Measurements from ENCODE around the gene ZC3H15. TPM values are rescaled to one million over a fixed set of nuclear protein-coding genes. Genes with fewer than 3 reads are reported as not detected.

ZC3H15 gene
- 104 TPM for polyA plus RNA-seq (2012; ENCODE audit: insufficient read length, low read depth)

DNA sequence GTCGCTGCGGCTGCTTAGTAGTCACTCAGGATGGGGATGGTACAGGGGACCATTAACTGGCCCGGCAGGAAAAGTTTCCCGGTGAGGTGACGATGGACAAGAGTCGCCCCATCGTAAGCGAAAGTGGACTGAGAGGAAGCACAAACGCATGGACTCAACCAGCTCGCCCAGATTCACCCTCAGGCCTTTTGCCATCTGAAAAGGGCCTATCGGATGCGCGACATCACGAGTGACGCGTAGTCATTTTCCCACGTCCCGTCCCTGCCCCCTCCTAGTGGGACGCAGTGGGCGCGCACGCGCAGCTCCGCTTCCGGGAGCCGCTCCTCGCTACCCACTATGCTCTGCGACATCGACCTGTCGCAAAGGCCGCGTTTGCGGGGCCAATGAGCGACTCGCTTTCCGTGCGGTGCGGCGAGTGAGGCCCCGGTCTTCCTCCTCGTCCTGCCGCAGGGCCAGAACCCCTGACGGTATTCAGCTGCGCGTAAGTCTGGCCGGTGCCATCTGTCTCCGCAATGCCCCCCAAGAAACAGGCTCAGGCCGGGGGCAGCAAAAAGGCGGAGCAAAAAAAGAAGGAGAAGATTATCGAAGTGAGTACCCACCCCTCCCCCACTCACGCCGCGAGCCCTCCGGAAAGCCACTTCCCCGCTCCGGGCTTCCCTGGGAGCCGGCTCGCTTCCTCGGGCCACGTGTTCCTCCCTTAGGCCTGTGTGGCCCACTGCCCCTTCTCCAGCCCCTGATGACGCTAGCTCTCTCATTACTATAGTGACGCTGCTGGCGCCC, at the start of gene ZC3H15:
Gene ZC3H15, plus strand, starts transcription at position 390 of the 780 bp plus-strand sequence. Its CDS starts 123 bp downstream, at position 513.
- TF ChIP-seq POLR2AphosphoS5 (IDR thresholded peaks at IDR 0.05; ENCODE audit: low read depth, low read length) (peak; percentile 92), SIN3A (IDR thresholded peaks at IDR 0.05; ENCODE audit: borderline replicate concordance, insufficient read depth, low read length) (peak; percentile 79; the same call in 1 of the 2 replicates), TAF1 (IDR thresholded peaks at IDR 0.05; ENCODE audit: borderline replicate concordance, insufficient read depth, low read length) (peak; percentile 74; the same call in 1 of the 2 replicates), FOXP2 (optimal IDR thresholded peaks at IDR 0.05; ENCODE audit: borderline replicate concordance, extremely low read depth, extremely low read length, insufficient read depth) (peak; percentile 91)
- TF ChIP-seq, protein P1, sequence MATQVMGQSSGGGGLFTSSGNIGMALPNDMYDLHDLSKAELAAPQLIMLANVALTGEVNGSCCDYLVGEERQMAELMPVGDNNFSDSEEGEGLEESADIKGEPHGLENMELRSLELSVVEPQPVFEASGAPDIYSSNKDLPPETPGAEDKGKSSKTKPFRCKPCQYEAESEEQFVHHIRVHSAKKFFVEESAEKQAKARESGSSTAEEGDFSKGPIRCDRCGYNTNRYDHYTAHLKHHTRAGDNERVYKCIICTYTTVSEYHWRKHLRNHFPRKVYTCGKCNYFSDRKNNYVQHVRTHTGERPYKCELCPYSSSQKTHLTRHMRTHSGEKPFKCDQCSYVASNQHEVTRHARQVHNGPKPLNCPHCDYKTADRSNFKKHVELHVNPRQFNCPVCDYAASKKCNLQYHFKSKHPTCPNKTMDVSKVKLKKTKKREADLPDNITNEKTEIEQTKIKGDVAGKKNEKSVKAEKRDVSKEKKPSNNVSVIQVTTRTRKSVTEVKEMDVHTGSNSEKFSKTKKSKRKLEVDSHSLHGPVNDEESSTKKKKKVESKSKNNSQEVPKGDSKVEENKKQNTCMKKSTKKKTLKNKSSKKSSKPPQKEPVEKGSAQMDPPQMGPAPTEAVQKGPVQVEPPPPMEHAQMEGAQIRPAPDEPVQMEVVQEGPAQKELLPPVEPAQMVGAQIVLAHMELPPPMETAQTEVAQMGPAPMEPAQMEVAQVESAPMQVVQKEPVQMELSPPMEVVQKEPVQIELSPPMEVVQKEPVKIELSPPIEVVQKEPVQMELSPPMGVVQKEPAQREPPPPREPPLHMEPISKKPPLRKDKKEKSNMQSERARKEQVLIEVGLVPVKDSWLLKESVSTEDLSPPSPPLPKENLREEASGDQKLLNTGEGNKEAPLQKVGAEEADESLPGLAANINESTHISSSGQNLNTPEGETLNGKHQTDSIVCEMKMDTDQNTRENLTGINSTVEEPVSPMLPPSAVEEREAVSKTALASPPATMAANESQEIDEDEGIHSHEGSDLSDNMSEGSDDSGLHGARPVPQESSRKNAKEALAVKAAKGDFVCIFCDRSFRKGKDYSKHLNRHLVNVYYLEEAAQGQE (IDR thresholded peaks at IDR 0.05; ENCODE audit: insufficient read depth in 1 of 2, low read depth in 2 of 2, low read length in 2 of 2), result peak in 1 of 2 experiments; percentile 41; a peak in 1 of 4 replicates

DNA sequence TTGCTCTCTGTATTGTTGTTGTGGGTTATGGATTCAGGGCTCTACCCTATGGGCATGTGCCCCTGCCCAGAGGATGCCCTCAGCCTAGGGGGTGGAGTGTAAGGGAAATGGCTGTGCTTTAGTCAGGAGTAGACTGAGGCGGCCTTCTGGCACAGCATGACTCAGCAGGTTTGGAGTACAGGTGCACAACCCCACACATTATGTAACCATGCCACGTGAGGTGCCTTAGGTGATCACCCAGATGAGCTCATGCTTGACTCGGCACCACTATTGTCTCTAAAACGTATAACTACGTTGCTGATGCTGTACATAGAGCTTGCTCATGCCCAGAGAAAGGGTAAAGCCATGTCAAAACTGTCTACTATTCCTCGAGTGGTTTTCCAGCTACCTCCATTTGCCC, 48.3 kb upstream of the ZC3H15 start:
- TF ChIP-seq FOXP2 (optimal IDR thresholded peaks at IDR 0.05; ENCODE audit: borderline replicate concordance, extremely low read depth, extremely low read length, insufficient read depth) (no peak), POLR2AphosphoS5 (IDR thresholded peaks at IDR 0.05; ENCODE audit: low read depth, low read length) (no peak), TAF1 (IDR thresholded peaks at IDR 0.05; ENCODE audit: borderline replicate concordance, insufficient read depth, low read length) (no peak), SIN3A (IDR thresholded peaks at IDR 0.05; ENCODE audit: borderline replicate concordance, insufficient read depth, low read length) (no peak)
- TF ChIP-seq, protein P1 (IDR thresholded peaks at IDR 0.05; ENCODE audit: insufficient read depth in 1 of 2, low read depth in 2 of 2, low read length in 2 of 2), result no peak

DNA sequence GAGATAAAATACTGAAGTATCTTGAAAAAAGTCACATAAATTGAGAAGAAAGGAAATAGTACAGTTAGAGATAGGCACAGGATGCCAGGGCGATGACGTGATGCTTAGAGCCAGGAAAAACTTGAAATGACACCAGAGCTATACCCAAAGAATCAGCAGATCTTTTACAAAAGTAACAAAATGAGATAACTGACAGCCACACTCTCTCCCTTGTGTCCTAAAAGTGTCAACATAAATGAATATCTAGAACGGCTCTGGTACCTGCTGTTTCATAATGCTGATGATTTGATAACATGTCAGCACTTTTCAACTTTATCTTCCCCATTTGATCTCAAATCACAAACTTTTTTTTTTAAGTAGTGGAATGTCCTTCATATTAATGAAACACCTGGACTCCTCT, 45.6 kb upstream of the ZC3H15 start:
- TF ChIP-seq SIN3A (IDR thresholded peaks at IDR 0.05; ENCODE audit: borderline replicate concordance, insufficient read depth, low read length), result no peak

DNA sequence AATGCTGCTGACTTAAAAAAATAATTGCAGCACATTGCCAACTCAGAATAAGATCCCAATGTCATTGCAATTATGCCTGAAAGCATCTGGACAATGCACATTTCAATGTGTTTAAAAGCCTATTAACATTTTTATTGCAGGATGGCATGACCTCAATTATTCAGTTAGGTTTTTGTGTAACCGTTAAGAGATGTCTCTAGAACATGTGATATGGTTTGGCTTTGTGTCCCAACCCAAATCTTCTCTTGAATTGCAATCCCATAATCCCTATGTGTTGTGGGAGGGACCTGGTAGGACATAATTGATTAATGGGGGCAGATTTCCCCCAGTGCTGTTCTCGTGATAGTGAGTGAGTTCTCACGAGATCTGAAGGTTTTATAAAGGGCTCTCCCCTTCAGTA, 43.2 kb upstream of the ZC3H15 start:
- TF ChIP-seq POLR2AphosphoS5 (IDR thresholded peaks at IDR 0.05; ENCODE audit: low read depth, low read length), result no peak
- no peak for TF ChIP-seq SIN3A (IDR thresholded peaks at IDR 0.05; ENCODE audit: borderline replicate concordance, insufficient read depth, low read length)
- TF ChIP-seq TAF1 (IDR thresholded peaks at IDR 0.05; ENCODE audit: borderline replicate concordance, insufficient read depth, low read length), result no peak
- TF ChIP-seq, protein P1 (IDR thresholded peaks at IDR 0.05; ENCODE audit: insufficient read depth in 1 of 2, low read depth in 2 of 2, low read length in 2 of 2), result no peak
- no peak for TF ChIP-seq FOXP2 (optimal IDR thresholded peaks at IDR 0.05; ENCODE audit: borderline replicate concordance, extremely low read depth, extremely low read length, insufficient read depth)

DNA sequence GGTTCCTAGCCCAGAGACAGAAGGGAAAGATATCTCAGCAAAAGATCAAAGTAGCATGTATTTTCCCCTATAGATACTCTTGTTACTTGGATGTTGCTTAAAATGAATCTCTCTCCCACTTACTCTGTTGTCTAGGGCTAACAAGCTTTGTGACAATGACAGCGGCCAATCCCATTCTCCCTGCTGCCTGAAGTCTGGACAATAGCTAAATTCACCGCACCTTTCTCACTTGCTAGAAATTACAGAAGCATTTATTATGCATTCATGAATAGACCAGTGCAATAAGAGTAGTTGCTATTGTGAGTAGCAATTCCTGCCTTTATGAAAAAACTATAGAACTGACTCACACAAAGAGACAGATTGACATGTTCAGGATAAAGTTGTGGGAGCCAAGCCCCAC, 42.2 kb upstream of the ZC3H15 start:
- TF ChIP-seq FOXP2 (optimal IDR thresholded peaks at IDR 0.05; ENCODE audit: borderline replicate concordance, extremely low read depth, extremely low read length, insufficient read depth) (no peak), POLR2AphosphoS5 (IDR thresholded peaks at IDR 0.05; ENCODE audit: low read depth, low read length) (no peak), SIN3A (IDR thresholded peaks at IDR 0.05; ENCODE audit: borderline replicate concordance, insufficient read depth, low read length) (no peak), TAF1 (IDR thresholded peaks at IDR 0.05; ENCODE audit: borderline replicate concordance, insufficient read depth, low read length) (no peak)
- TF ChIP-seq, protein P1 (IDR thresholded peaks at IDR 0.05; ENCODE audit: insufficient read depth in 1 of 2, low read depth in 2 of 2, low read length in 2 of 2), result no peak

Measured in PFSK-1 (cell line).